Measurements from ENCODE around the gene CAV2. TPM values are rescaled to one million over a fixed set of nuclear protein-coding genes. Genes with fewer than 3 reads are reported as not detected.

The CAV2 gene
- total and polyA plus RNA-seq, 9 of the 15 experiments (the other 6 are each of a cell fraction or from before 2014, with no cell fraction given), result 16.1 to 137 (median 38.3) TPM

- TF ChIP-seq, protein P1, sequence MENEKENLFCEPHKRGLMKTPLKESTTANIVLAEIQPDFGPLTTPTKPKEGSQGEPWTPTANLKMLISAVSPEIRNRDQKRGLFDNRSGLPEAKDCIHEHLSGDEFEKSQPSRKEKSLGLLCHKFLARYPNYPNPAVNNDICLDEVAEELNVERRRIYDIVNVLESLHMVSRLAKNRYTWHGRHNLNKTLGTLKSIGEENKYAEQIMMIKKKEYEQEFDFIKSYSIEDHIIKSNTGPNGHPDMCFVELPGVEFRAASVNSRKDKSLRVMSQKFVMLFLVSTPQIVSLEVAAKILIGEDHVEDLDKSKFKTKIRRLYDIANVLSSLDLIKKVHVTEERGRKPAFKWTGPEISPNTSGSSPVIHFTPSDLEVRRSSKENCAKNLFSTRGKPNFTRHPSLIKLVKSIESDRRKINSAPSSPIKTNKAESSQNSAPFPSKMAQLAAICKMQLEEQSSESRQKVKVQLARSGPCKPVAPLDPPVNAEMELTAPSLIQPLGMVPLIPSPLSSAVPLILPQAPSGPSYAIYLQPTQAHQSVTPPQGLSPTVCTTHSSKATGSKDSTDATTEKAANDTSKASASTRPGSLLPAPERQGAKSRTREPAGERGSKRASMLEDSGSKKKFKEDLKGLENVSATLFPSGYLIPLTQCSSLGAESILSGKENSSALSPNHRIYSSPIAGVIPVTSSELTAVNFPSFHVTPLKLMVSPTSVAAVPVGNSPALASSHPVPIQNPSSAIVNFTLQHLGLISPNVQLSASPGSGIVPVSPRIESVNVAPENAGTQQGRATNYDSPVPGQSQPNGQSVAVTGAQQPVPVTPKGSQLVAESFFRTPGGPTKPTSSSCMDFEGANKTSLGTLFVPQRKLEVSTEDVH (IDR thresholded peaks at IDR 0.05; ENCODE audit: low read depth, partially characterized antibody), result no peak
- TF ChIP-seq RREB1 (CRISPR knock-in tag; IDR thresholded peaks at IDR 0.05) (no peak), CREB1 (IDR thresholded peaks at IDR 0.05) (no peak), CREB1 (CRISPR knock-in tag; IDR thresholded peaks at IDR 0.05) (no peak), PKNOX1 (IDR thresholded peaks at IDR 0.05) (no peak), ZNF830 (CRISPR knock-in tag; IDR thresholded peaks at IDR 0.05) (no peak), ZBTB26 (CRISPR knock-in tag; IDR thresholded peaks at IDR 0.05) (no peak), SMARCA4 (IDR thresholded peaks at IDR 0.05) (no peak), XRCC3 (IDR thresholded peaks at IDR 0.05) (no peak), MED1 (CRISPR knock-in tag; IDR thresholded peaks at IDR 0.05; ENCODE audit: borderline replicate concordance) (no peak)
- TF ChIP-seq, protein P2, sequence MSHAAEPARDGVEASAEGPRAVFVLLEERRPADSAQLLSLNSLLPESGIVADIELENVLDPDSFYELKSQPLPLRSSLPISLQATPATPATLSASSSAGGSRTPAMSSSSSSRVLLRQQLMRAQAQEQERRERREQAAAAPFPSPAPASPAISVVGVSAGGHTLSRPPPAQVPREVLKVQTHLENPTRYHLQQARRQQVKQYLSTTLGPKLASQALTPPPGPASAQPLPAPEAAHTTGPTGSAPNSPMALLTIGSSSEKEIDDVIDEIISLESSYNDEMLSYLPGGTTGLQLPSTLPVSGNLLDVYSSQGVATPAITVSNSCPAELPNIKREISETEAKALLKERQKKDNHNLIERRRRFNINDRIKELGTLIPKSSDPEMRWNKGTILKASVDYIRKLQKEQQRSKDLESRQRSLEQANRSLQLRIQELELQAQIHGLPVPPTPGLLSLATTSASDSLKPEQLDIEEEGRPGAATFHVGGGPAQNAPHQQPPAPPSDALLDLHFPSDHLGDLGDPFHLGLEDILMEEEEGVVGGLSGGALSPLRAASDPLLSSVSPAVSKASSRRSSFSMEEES (CRISPR knock-in tag; IDR thresholded peaks at IDR 0.05), result no peak
Measured at GRCh38 chr7:116549370-116549769, 49.8 kb downstream of the CAV2 start (continued).

Data from K562 (cell line).